Transverse colon (tissue), 4 donors: ENCODE results near the gene CCDC7.
"Not testable (repeated sequence)": the region's sequence is repeated elsewhere in the genome, so short reads cannot be mapped to it uniquely, and the experiment has no call there.

ENCODE experiments used
- POLR2A ChIP-seq: fragments of 450-650 bp; IDR thresholded peaks from one replicate; pipeline ENCODE4 v1.6.1; 2016; ENCODE audit warnings: antibody characterized with exemption, mild to moderate bottlenecking, moderate library complexity
- POLR2AphosphoS5 ChIP-seq, 3 donors: sonication (generic); formaldehyde crosslinking; IDR thresholded peaks; one replicate each; pipeline ENCODE4 v1.6.1; 2016; ENCODE audit warnings: antibody characterized with exemption in 3 of 3
- TF ChIP-seq, protein P1 (sequence below), 5 experiments: fragments of 200-600 bp in 3 of 5; fragments of 450-650 bp in 2 of 5; sonication (generic) in 3 of 5; IDR thresholded peaks; 1 replicate in 2 of 5; 2 replicates in 3 of 5; pipeline ENCODE4 v1.5.1; 2016 to 2017; ENCODE audit warnings: antibody characterized with exemption in 5 of 5, inconsistent platforms in 3 of 5, mild to moderate bottlenecking in 2 of 5, moderate library complexity in 1 of 5

GRCh38 chr10:32399720-32400119 lies 46.2 kb upstream of the CCDC7 start:
- TF ChIP-seq, protein P1, sequence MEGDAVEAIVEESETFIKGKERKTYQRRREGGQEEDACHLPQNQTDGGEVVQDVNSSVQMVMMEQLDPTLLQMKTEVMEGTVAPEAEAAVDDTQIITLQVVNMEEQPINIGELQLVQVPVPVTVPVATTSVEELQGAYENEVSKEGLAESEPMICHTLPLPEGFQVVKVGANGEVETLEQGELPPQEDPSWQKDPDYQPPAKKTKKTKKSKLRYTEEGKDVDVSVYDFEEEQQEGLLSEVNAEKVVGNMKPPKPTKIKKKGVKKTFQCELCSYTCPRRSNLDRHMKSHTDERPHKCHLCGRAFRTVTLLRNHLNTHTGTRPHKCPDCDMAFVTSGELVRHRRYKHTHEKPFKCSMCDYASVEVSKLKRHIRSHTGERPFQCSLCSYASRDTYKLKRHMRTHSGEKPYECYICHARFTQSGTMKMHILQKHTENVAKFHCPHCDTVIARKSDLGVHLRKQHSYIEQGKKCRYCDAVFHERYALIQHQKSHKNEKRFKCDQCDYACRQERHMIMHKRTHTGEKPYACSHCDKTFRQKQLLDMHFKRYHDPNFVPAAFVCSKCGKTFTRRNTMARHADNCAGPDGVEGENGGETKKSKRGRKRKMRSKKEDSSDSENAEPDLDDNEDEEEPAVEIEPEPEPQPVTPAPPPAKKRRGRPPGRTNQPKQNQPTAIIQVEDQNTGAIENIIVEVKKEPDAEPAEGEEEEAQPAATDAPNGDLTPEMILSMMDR (IDR thresholded peaks at IDR 0.05), result not testable (repeated sequence)
- not testable (repeated sequence) for TF ChIP-seq POLR2A; POLR2AphosphoS5 (IDR thresholded peaks at IDR 0.05)
